WERI-Rb-1 (cell line): ENCODE results near the gene METTL15.

ENCODE experiments used
- DNase-seq: peaks from one replicate; pipeline ENCODE4 v3.0.0-alpha.2; 2020
- H3K27ac ChIP-seq: fragments of 250-450 bp; sonication (Bioruptor Pico); 2 replicates; pipeline ENCODE4 v1.5.1; 2020; ENCODE audit warnings: mild to moderate bottlenecking, moderate library complexity
- H3K27me3 ChIP-seq: fragments of 250-450 bp; sonication (Bioruptor Pico); 2 replicates; pipeline ENCODE4 v1.5.1; 2021; ENCODE audit warnings: mild to moderate bottlenecking, low read depth, moderate library complexity; ENCODE audit not compliant: insufficient read depth, severe bottlenecking
- H3K36me3 ChIP-seq: fragments of 250-450 bp; sonication (Bioruptor Pico); 2 replicates; pipeline ENCODE4 v1.5.1; 2020; ENCODE audit warnings: mild to moderate bottlenecking, moderate library complexity
- H3K4me3 ChIP-seq: 2 replicates; pipeline ENCODE4 v1.5.1; 2011; ENCODE audit warnings: low read depth, mild to moderate bottlenecking, control low read depth, low read length
- H3K9me3 ChIP-seq: fragments of 250-450 bp; sonication (Bioruptor Pico); 2 replicates; pipeline ENCODE4 v1.5.1; 2021; ENCODE audit warnings: mild to moderate bottlenecking, moderate library complexity; ENCODE audit not compliant: severe bottlenecking
- CTCF ChIP-seq: IDR thresholded peaks from 2 replicates; pipeline ENCODE4 v1.5.1; 2011; ENCODE audit warnings: low read depth, mild to moderate bottlenecking, control low read depth, inconsistent platforms, low read length

Gene METTL15

DNA sequence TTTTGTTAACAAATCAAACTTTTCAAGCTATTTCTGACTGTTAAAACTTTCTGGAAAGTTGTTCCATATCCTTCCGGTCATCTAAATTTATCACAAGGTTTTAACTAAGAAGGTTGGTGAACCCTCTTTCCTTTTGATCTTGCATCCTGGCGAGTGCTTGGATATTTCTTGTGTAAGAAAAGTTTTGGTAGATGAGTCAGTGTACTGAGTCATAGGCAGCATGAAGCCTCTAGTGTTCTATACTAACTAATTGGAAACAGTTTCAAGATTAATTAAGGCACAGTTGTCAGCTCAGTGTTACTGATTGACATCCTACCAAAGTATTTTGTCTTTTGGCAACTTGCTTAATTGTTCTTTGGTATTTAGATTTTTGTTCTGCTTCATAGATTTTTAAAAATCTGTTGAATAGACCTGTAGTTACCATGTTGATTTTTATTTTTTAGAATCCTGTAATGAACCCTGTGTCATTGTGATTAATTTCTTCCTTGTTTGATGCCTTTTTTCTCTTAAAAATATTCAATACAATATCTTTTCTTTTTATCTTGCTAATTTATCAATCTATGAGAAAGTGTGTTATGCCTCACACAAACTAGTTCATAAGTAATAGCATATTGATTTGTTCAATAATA is 38.0 kb downstream of the METTL15 start:
- no peak for TF ChIP-seq CTCF
- H3K9me3 ChIP-seq = no peaks in the 10 kb centered on the region
- no peaks in the 10 kb centered on the region for H3K27me3 ChIP-seq
- H3K36me3 ChIP-seq = no peaks in the 10 kb centered on the region
- no peak overlapping the region for H3K27ac ChIP-seq
- no peak overlapping the region for H3K4me3 ChIP-seq
- no peak for DNase-seq

DNA sequence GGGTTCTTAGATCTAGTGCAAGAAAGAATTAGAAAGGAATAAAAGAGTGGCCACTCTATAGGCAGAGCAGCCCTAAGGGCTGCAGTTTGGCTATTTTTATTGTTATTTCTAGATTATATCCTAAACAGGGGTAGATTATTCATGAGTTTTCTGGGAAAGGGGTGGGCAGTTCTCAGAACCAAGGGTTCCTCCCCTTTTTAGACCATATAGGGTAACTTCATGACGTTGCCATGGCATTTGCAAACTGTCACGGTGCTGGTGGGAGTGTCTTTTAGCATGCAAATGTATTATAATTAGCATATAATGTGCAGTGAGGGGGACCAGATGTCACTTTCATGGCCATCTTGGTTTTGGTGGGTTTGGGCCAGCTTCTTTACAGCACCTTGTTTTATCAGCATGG is 44.6 kb downstream of the METTL15 start:
- H3K4me3 ChIP-seq = no peak overlapping the region
- no peaks in the 10 kb centered on the region for H3K9me3 ChIP-seq
- H3K36me3 ChIP-seq = no peaks in the 10 kb centered on the region
- DNase-seq = no peak
- no peak overlapping the region for H3K27ac ChIP-seq
- no peaks in the 10 kb centered on the region for H3K27me3 ChIP-seq
- TF ChIP-seq CTCF = no peak

GRCh38 chr11:28153586-28153985 is 45.4 kb downstream of the METTL15 start:
- Histone ChIP-seq H3K27me3 (no peaks in the 10 kb centered on the region), H3K4me3 (no peak overlapping the region), H3K36me3 (peaks cover 2% of the 10 kb centered on the region; the same call in 1 of the 2 replicates), H3K27ac (no peak overlapping the region), H3K9me3 (no peaks in the 10 kb centered on the region)
- DNase-seq = no peak
- no peak for TF ChIP-seq CTCF

DNA sequence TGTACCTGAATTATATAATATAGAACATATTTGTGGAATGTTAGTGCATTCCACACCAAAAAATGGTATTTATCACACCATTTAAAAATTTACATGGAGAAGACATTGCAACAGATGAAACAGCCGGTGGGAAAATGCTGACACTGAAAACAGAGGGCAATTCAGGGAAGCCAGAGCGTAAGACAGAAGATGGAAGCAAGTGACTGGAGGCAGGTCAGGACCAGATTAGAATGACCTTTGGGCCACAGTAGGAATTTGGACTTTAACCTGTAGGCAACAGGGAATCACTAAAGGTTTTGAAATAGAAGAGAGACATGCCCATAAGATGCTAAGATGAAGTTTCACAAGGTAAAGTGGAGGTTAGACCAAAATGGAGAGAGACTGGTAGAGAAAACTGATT is 60.5 kb downstream of the METTL15 start:
- no peak for TF ChIP-seq CTCF
- Histone ChIP-seq H3K27me3 (no peaks in the 10 kb centered on the region), H3K36me3 (no peaks in the 10 kb centered on the region), H3K27ac (no peak overlapping the region), H3K9me3 (no peaks in the 10 kb centered on the region), H3K4me3 (no peak overlapping the region)
- no peak for DNase-seq

DNA sequence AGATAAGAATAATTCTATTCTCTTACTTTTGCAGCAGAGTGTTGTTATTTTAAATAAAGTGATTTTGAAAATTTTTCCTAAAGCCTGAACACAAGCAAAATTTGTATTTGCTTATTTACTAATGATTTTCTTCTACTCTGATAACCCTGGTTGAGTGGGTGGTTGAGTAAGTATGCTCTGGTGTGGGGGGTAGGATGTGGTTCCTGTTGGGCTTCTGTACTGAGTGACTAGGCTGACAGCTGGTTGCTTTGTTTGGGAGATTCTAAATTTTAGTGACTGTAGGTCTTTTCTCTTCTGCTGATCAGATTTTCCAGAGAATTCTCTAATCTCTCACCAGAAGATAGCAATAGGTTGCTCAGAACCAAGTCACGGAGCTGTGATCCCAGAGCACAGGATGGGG is 61.6 kb downstream of the METTL15 start:
- no peaks in the 10 kb centered on the region for H3K27me3 ChIP-seq
- H3K4me3 ChIP-seq = no peak overlapping the region
- no peak overlapping the region for H3K27ac ChIP-seq
- H3K36me3 ChIP-seq = no peaks in the 10 kb centered on the region
- H3K9me3 ChIP-seq = no peaks in the 10 kb centered on the region
- no peak for TF ChIP-seq CTCF
- no peak for DNase-seq

DNA sequence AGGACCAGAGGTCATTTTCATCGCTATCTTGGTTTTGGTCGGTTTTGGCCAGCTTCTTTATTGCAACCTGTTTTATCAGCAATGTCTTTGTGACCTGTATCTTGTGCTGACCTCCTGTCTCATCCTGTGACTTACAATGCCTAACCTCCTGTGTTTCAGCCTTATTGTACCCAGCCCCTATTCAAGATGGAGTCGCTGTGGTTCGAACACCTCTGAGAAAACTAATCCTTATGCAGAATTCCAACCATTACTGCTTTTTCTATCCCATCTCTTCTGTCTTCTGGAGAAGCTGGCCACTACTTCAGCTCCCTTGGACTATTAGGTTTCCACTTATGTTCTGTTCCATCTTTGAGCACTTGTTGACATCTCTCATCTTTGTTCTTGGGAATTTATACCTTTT is 62.6 kb downstream of the METTL15 start:
- Histone ChIP-seq H3K36me3 (no peaks in the 10 kb centered on the region), H3K27ac (no peak overlapping the region), H3K4me3 (no peak overlapping the region), H3K9me3 (no peaks in the 10 kb centered on the region), H3K27me3 (no peaks in the 10 kb centered on the region)
- no peak for TF ChIP-seq CTCF
- no peak for DNase-seq
